Cardiac muscle cell (in vitro differentiated cells and primary cell): Measurements from ENCODE around the gene CHM. TPM values are rescaled to one million over a fixed set of nuclear protein-coding genes. Genes with fewer than 3 reads are reported as not detected.
"Not testable (repeated sequence)": the region's sequence is repeated elsewhere in the genome, so short reads cannot be mapped to it uniquely, and the experiment has no call there.

Source experiments
- DNase-seq, 2 donors: peaks; one replicate each; pipeline versions ENCODE4 v3.0.0 to v3.0.0-alpha.2; 2010 to 2017; ENCODE audit warnings: low read depth in 1 of 2, low spot score in 1 of 2
- H3K27ac ChIP-seq: fragments of 200-600 bp; sonication (generic); 2 replicates; pipeline ENCODE4 v1.5.1; 2016
- H3K27me3 ChIP-seq: fragments of 200-600 bp; sonication (generic); 2 replicates; pipeline ENCODE4 v1.6.0; 2016; ENCODE audit warnings: control low read depth
- H3K36me3 ChIP-seq: fragments of 200-600 bp; sonication (generic); 2 replicates; pipeline ENCODE4 v1.5.1; 2016; ENCODE audit warnings: control low read depth
- H3K4me1 ChIP-seq: fragments of 200-600 bp; sonication (generic); 2 replicates; pipeline ENCODE4 v1.8.1; 2017; ENCODE audit warnings: low read depth, mild to moderate bottlenecking, mixed run types
- H3K4me3 ChIP-seq: fragments of 200-600 bp; sonication (generic); 2 replicates; pipeline ENCODE4 v1.5.1; 2016; ENCODE audit warnings: mild to moderate bottlenecking
- H3K9me3 ChIP-seq: fragments of 200-600 bp; sonication (generic); 2 replicates; pipeline ENCODE4 v1.5.1; 2017; ENCODE audit warnings: low read depth, mild to moderate bottlenecking, control low read depth
- CTCF ChIP-seq: IDR thresholded peaks from 2 replicates; pipeline ENCODE4 v1.5.1; 2012; ENCODE audit warnings: low read depth, mild to moderate bottlenecking, low read length
- polyA plus RNA-seq: library from polyadenylated mRNA; unstranded; fragments of >200 nt; fragmentation: Nextera tagmentation; extraction: Ambion mirVana; gene quantifications from 2 replicates; pipeline ENCODE4 v1.2.1, GENCODE V29; 2016
- total RNA-seq: library from RNA; depleted of rRNA; stranded (reverse); fragments of >200 nt; gene quantifications from 2 replicates; pipeline ENCODE4 v1.2.3, GENCODE V29; 2016

The CHM gene
- total and polyA plus RNA-seq, 2 experiments from 2014 or later, result 8.7 to 12.4 TPM

GRCh38 chrX:86023811-86024210 lies 23.5 kb downstream of the CHM start:
- Histone ChIP-seq H3K27ac (no peak overlapping the region), H3K36me3 (no peaks in the 10 kb centered on the region)
- no peak for TF ChIP-seq CTCF

GRCh38 chrX:86021652-86022289 lies 25.6 kb downstream of the CHM start:
- Histone ChIP-seq H3K4me1 (no peaks in the 10 kb centered on the region), H3K36me3 (no peaks in the 10 kb centered on the region), H3K9me3 (no peaks in the 10 kb centered on the region), H3K27ac (no peak overlapping the region), H3K27me3 (no peaks in the 10 kb centered on the region), H3K4me3 (no peak overlapping the region)
- TF ChIP-seq CTCF, result no peak
- DNase-seq, result peak in 1 of 2 donors; percentile 3

More at GRCh38 chrX:86023811-86024210, 23.5 kb downstream of the CHM start:
- Histone ChIP-seq H3K27me3 (no peaks in the 10 kb centered on the region), H3K9me3 (no peaks in the 10 kb centered on the region), H3K4me1 (no peaks in the 10 kb centered on the region), H3K4me3 (no peak overlapping the region)
- no peak for DNase-seq

GRCh38 chrX:86016139-86016538 lies 31.2 kb downstream of the CHM start:
- H3K4me1 ChIP-seq, result no peaks in the 10 kb centered on the region
- no peak for DNase-seq
- no peaks in the 10 kb centered on the region for H3K27me3 ChIP-seq

GRCh38 chrX:86014959-86015358 lies 32.4 kb downstream of the CHM start:
- H3K9me3 ChIP-seq, H3K36me3 ChIP-seq, H3K27me3 ChIP-seq, DNase-seq, H3K27ac ChIP-seq, H3K4me3 ChIP-seq, H3K4me1 ChIP-seq: not testable (repeated sequence)

More at GRCh38 chrX:86016139-86016538, 31.2 kb downstream of the CHM start:
- H3K9me3 ChIP-seq, result no peaks in the 10 kb centered on the region
- no peak overlapping the region for H3K4me3 ChIP-seq
- no peak overlapping the region for H3K27ac ChIP-seq
- no peaks in the 10 kb centered on the region for H3K36me3 ChIP-seq
- no peak for TF ChIP-seq CTCF

GRCh38 chrX:86014421-86014820 lies 32.9 kb downstream of the CHM start:
- Histone ChIP-seq H3K4me1 (no peaks in the 10 kb centered on the region), H3K9me3 (no peaks in the 10 kb centered on the region), H3K4me3 (no peak overlapping the region), H3K36me3 (no peaks in the 10 kb centered on the region), H3K27me3 (no peaks in the 10 kb centered on the region), H3K27ac (no peak overlapping the region)
- no peak for TF ChIP-seq CTCF
- no peak for DNase-seq

- no peak overlapping the region for H3K27ac ChIP-seq
Measured at GRCh38 chrX:86013792-86014191, 33.6 kb downstream of the CHM start.

More at GRCh38 chrX:86013792-86014191, 33.6 kb downstream of the CHM start:
- TF ChIP-seq CTCF, result no peak
- H3K36me3 ChIP-seq, result no peaks in the 10 kb centered on the region
- no peak overlapping the region for H3K4me3 ChIP-seq
- no peaks in the 10 kb centered on the region for H3K9me3 ChIP-seq
- no peaks in the 10 kb centered on the region for H3K27me3 ChIP-seq
- H3K4me1 ChIP-seq, result no peaks in the 10 kb centered on the region
- DNase-seq, result no peak
